B cell (primary cell): ENCODE measurements around the gene NRAS. TPM values are rescaled to one million over a fixed set of nuclear protein-coding genes. Genes with fewer than 3 reads are reported as not detected.

Experiments
- ATAC-seq: fragments of 200-7000 bp; cut with Tn5 transposase; one replicate; pipeline ENCODE4 v1.10.0; 2021; ENCODE audit warnings: low read depth, mild to moderate bottlenecking, moderate number of reproducible peaks, moderate library complexity
- CTCF ChIA-PET: fragments of 350-600 bp; sonication (Branson Sonifier 250); formaldehyde crosslinking; loops from one replicate; lab custom pipeline; 2021; ENCODE audit warnings: antibody characterized with exemption, inconsistent platforms; lab: Charles Lee
- POLR2A ChIA-PET: fragments of 350-600 bp; sonication (Branson Sonifier 250); formaldehyde crosslinking; loops from one replicate; lab custom pipeline; 2021; ENCODE audit warnings: antibody characterized with exemption; lab: Charles Lee
- DNase-seq: peaks from one replicate; pipeline ENCODE4 v3.0.0; 2013
- H2AFZ ChIP-seq: 2 replicates; pipeline ENCODE4 v1.6.1; 2012; ENCODE audit warnings: mild to moderate bottlenecking, low read depth, low read length; ENCODE audit not compliant: insufficient read depth, poor library complexity, severe bottlenecking
- H3K27ac ChIP-seq, 2 donors: 1 replicate in 1 of 2; 2 replicates in 1 of 2; pipeline ENCODE4 v1.5.1; 2012 to 2013; ENCODE audit warnings: low read length in 2 of 2, mild to moderate bottlenecking in 2 of 2, moderate library complexity in 1 of 2
- H3K27me3 ChIP-seq, 4 experiments: fragments of 200-600 bp in 1 of 4; sonication (generic) in 1 of 4; replicated peaks in 1 of 4; 1 replicate in 2 of 4; 2 replicates in 2 of 4; pipeline versions ENCODE4 v1.6.1 to v1.7.0; 2013 to 2016; ENCODE audit warnings: low read length in 3 of 4, mild to moderate bottlenecking in 2 of 4, mixed read lengths in 1 of 4, moderate library complexity in 1 of 4; ENCODE audit not compliant: insufficient read depth in 4 of 4, control insufficient read depth in 3 of 4; ENCODE audit errors: control extremely low read depth in 1 of 4
- H3K36me3 ChIP-seq, 2 experiments: replicated peaks in 1 of 2; 1 replicate in 1 of 2; 2 replicates in 1 of 2; pipeline versions ENCODE4 v1.6.1 to v1.7.1; 2013; ENCODE audit warnings: low read length in 1 of 2; ENCODE audit not compliant: insufficient read depth in 2 of 2, control insufficient read depth in 1 of 2; ENCODE audit errors: control extremely low read depth in 1 of 2, extremely low read depth in 1 of 2
- H3K4me1 ChIP-seq, 2 donors: fragments of 200-600 bp in 1 of 2; sonication (generic) in 1 of 2; 1 replicate in 1 of 2; 2 replicates in 1 of 2; pipeline versions ENCODE4 v1.5.1 to v1.6.1; 2013 to 2017; ENCODE audit warnings: low read length in 2 of 2; ENCODE audit not compliant: control insufficient read depth in 2 of 2, insufficient read depth in 2 of 2
- H3K4me2 ChIP-seq: replicated peaks from 2 replicates; pipeline ENCODE3; 2012; ENCODE audit warnings: mild to moderate bottlenecking, low read depth, low read length; ENCODE audit not compliant: poor library complexity, severe bottlenecking
- H3K4me3 ChIP-seq, 5 experiments: fragments of 200-600 bp in 1 of 5; sonication (generic) in 1 of 5; 1 replicate in 3 of 5; 2 replicates in 2 of 5; pipeline versions ENCODE4 v1.5.1 to v1.7.0; 2011 to 2016; ENCODE audit warnings: low read length in 4 of 5, mild to moderate bottlenecking in 4 of 5, low read depth in 2 of 5, control low read depth in 1 of 5, moderate library complexity in 1 of 5; ENCODE audit not compliant: insufficient read depth in 1 of 5; ENCODE audit errors: control extremely low read depth in 1 of 5, extremely low read depth in 1 of 5
- H3K79me2 ChIP-seq: fragments of 200-600 bp; sonication (generic); one replicate; pipeline ENCODE4 v1.6.0; 2016; ENCODE audit warnings: low read length; ENCODE audit not compliant: control insufficient read depth, insufficient read depth
- H3K9ac ChIP-seq: fragments of 200-600 bp; sonication (generic); 2 replicates; pipeline ENCODE4 v1.6.1; 2017; ENCODE audit warnings: mild to moderate bottlenecking, low read length, moderate library complexity
- H3K9me3 ChIP-seq, 3 donors: one replicate each; pipeline versions ENCODE4 v1.6.1 to v1.7.1; 2013; ENCODE audit warnings: low read length in 2 of 3; ENCODE audit not compliant: control insufficient read depth in 2 of 3, insufficient read depth in 1 of 3; ENCODE audit errors: control extremely low read depth in 1 of 3
- H4K20me1 ChIP-seq: 2 replicates; pipeline ENCODE4 v1.6.0; 2012; ENCODE audit warnings: mild to moderate bottlenecking, low read length; ENCODE audit not compliant: insufficient read depth, control insufficient read depth, poor library complexity, severe bottlenecking
- H3K27ac Mint-ChIP-seq: one replicate; pipeline ENCODE4 v1.8.0; 2021; ENCODE audit warnings: mixed read lengths
- H3K27me3 Mint-ChIP-seq: one replicate; pipeline ENCODE4 v1.8.0; 2021; ENCODE audit warnings: mixed read lengths
- H3K4me1 Mint-ChIP-seq: one replicate; pipeline ENCODE4 v1.8.0; 2021; ENCODE audit warnings: mixed read lengths
- H3K4me3 Mint-ChIP-seq: one replicate; pipeline ENCODE4 v1.8.0; 2021; ENCODE audit warnings: mixed read lengths
- H3K9me3 Mint-ChIP-seq: one replicate; pipeline ENCODE4 v1.8.0; 2022; ENCODE audit warnings: mixed read lengths; ENCODE audit not compliant: insufficient read depth
- CTCF ChIP-seq: fragments of 200-600 bp; IDR thresholded peaks from one replicate; pipeline ENCODE4 v1.8.0; 2022; ENCODE audit warnings: antibody characterized with exemption, mild to moderate bottlenecking
- EZH2 ChIP-seq: IDR thresholded peaks from 2 replicates; pipeline ENCODE4 v1.6.1; 2012; ENCODE audit warnings: borderline replicate concordance, low read depth, mild to moderate bottlenecking, moderate library complexity, low read length; ENCODE audit not compliant: insufficient read depth, poor library complexity, severe bottlenecking
- WGBS: methylation state at CpG from one replicate; pipeline ENCODE4 v1.1.5; 2013; ENCODE audit warnings: missing lambda C conversion rate; ENCODE audit not compliant: insufficient coverage; 5-methylcytosine and 5-hydroxymethylcytosine counted together
- intact Hi-C: fragments of 100-400 bp; cut with micrococcal nuclease; formaldehyde crosslinking; loops from one replicate; pipeline ENCODE4 v1.10.0; 2022
- polyA plus RNA-seq: library from polyadenylated mRNA; depleted of rRNA; stranded (reverse); fragments of >200 nt; gene quantifications from 2 replicates; pipeline ENCODE4 v1.2.3, GENCODE V29; 2012
- total RNA-seq, 2 donors: library from RNA; stranded (reverse); fragments of 120-200 nt in 1 of 2; gene quantifications; 1 replicate in 1 of 2; 2 replicates in 1 of 2; pipeline versions ENCODE4 v1.2.3 to v1.2.4, GENCODE V29; 2013 to 2022

The NRAS gene
- total and polyA plus RNA-seq, 2 donors (not counting 1 experiment from before 2014, with no cell fraction given) = 9.8 to 35.0 TPM

GRCh38 chr1:114745291-114745690 is 28.7 kb upstream of the NRAS start:
- H3K4me1 ChIP-seq = peaks cover 0 to under 1% of the 10 kb centered on the region in 2 donors
- WGBS = no CpG with 5 or more reads among the region's 2 CpGs
- H3K27ac Mint-ChIP-seq = no peak overlapping the region
- peaks cover 18 to 61% of the 10 kb centered on the region in 2 experiments for H3K36me3 ChIP-seq
- no peak overlapping the region for H3K27ac ChIP-seq
- no peak for DNase-seq
- H3K9me3 Mint-ChIP-seq = no peaks in the 10 kb centered on the region
- H3K9me3 ChIP-seq = no peaks in the 10 kb centered on the region
- peaks cover 97% of the 10 kb centered on the region for H3K79me2 ChIP-seq
- no peak overlapping the region for H3K9ac ChIP-seq
- ChIA-PET POLR2A (no interaction called here), CTCF (no interaction called here)
- H3K4me3 Mint-ChIP-seq = no peak overlapping the region
- no peak overlapping the region for H3K4me3 ChIP-seq
- intact Hi-C loops = no loop called here
- no peaks in the 10 kb centered on the region for H3K27me3 ChIP-seq
- H3K4me2 ChIP-seq = no peak overlapping the region
- no peak overlapping the region for H2AFZ ChIP-seq
- no peaks in the 10 kb centered on the region for H3K27me3 Mint-ChIP-seq
- H4K20me1 ChIP-seq = peaks cover 93% of the 10 kb centered on the region
- peaks cover 47% of the 10 kb centered on the region for H3K4me1 Mint-ChIP-seq
- TF ChIP-seq CTCF (no peak), EZH2 (no peak)
- no peak for ATAC-seq

- ATAC-seq = no peak
- Histone ChIP-seq H4K20me1 (peaks cover 86% of the 10 kb centered on the region), H3K27me3 (no peaks in the 10 kb centered on the region), H3K27ac (no peak overlapping the region), H3K9ac (no peak overlapping the region), H3K9me3 (no peaks in the 10 kb centered on the region), H3K4me1 (no peaks in the 10 kb centered on the region), H2AFZ (no peak overlapping the region), H3K36me3 (peaks cover 18 to 47% of the 10 kb centered on the region in 2 experiments), H3K79me2 (peaks cover 93% of the 10 kb centered on the region), H3K4me3 (no peak overlapping the region), H3K4me2 (no peak overlapping the region)
- POLR2A ChIA-PET = no interaction called here
- Mint-ChIP-seq H3K4me3 (no peak overlapping the region), H3K9me3 (no peaks in the 10 kb centered on the region), H3K27ac (no peak overlapping the region), H3K4me1 (peaks cover 28% of the 10 kb centered on the region), H3K27me3 (no peaks in the 10 kb centered on the region)
- no peak for DNase-seq
- CTCF ChIA-PET = no interaction called here
- TF ChIP-seq EZH2 (no peak), CTCF (no peak)
- WGBS = 100% methylated on average over 3 of the region's 11 CpGs
- intact Hi-C loops = no loop called here
These were observed 25.6 kb upstream of the NRAS start for GRCh38 chr1:114741963-114742746.
